ENCODE data around the gene AGBL5.

Gene AGBL5

DNA sequence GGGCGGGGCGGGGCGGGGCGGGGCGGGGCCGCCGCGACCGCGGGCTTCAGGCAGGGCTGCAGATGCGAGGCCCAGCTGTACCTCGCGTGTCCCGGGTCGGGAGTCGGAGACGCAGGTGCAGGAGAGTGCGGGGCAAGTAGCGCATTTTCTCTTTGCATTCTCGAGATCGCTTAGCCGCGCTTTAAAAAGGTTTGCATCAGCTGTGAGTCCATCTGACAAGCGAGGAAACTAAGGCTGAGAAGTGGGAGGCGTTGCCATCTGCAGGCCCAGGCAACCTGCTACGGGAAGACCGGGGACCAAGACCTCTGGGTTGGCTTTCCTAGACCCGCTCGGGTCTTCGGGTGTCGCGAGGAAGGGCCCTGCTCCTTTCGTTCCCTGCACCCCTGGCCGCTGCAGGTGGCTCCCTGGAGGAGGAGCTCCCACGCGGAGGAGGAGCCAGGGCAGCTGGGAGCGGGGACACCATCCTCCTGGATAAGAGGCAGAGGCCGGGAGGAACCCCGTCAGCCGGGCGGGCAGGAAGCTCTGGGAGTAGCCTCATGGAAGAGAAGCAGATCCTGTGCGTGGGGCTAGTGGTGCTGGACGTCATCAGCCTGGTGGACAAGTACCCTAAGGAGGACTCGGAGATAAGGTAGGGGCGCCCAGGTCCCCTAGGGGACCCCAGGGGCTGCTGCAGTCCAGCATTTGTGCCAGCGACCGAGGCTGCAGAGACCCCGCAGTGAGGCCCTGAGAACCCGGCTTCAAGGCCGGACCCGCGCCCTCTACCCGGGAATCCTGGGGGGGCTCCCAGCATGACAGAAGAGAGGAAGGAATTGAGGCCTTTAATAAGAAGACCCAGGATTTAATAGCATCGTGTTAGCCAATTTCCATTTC, 35.5 kb downstream of the AGBL5 start, which contains the start of gene KHK:
Gene KHK (plus strand): TSS at position 49 of the 870 bp plus-strand sequence. CDS start 488 bp downstream, at position 537.
- Histone ChIP-seq H3K36me3 (replicated peaks in 1 of 2; ENCODE audit: control insufficient read depth in 2 of 2, insufficient read depth in 2 of 2, low read length in 2 of 2) (no peaks in the 10 kb centered on the region), H3K4me3 (ENCODE audit: low read length in 2 of 2) (peak within 1 kb of the TSS; percentile 74 to 78), H3K27me3 (ENCODE audit: control insufficient read depth in 3 of 3, insufficient read depth in 3 of 3, low read depth in 1 of 3, low read length in 3 of 3) (peaks cover 0 to 6% (median 6%) of the 10 kb centered on the region in 3 experiments), H3K18ac (ENCODE audit: low read length) (peak within 1 kb of the TSS; percentile 96), H2BK5ac (ENCODE audit: low read length) (peak within 1 kb of the TSS; percentile 67), H3K79me1 (ENCODE audit: low read depth, low read length) (no peaks in the 10 kb centered on the region), H3K23ac (ENCODE audit: low read depth, low read length, poor library complexity) (peak within 1 kb of the TSS; percentile 89), H2AFZ (ENCODE audit: low read length) (peak within 1 kb of the TSS; percentile 95), H3K4me2 (ENCODE audit: insufficient read depth, low read length, poor library complexity, severe bottlenecking) (peak within 1 kb of the TSS; percentile 93), H4K8ac (ENCODE audit: low read depth, low read length) (no peak within 1 kb of the TSS), H3K27ac (replicated peaks; ENCODE audit: low read length) (no peak within 1 kb of the TSS), H3K9me3 (replicated peaks in 1 of 2; ENCODE audit: control insufficient read depth in 2 of 2, insufficient read depth in 1 of 2, low read depth in 1 of 2, low read length in 2 of 2) (no peaks in the 10 kb centered on the region), H3K14ac (ENCODE audit: low read length) (peak within 1 kb of the TSS; percentile 91), H3K4me1 (ENCODE audit: control insufficient read depth in 2 of 2, insufficient read depth in 1 of 2, low read depth in 1 of 2, low read length in 2 of 2) (peaks cover 3 to 13% of the 10 kb centered on the region in 2 donors), H2AK5ac (ENCODE audit: low read depth, low read length) (no peak within 1 kb of the TSS), H2BK120ac (ENCODE audit: low read depth, low read length) (no peak within 1 kb of the TSS), H4K91ac (ENCODE audit: low read depth, low read length, poor library complexity) (no peak within 1 kb of the TSS), H3K4ac (ENCODE audit: low read length) (no peak within 1 kb of the TSS), H3K9ac (ENCODE audit: low read depth, low read length, poor library complexity) (peak within 1 kb of the TSS; percentile 88), H2BK15ac (ENCODE audit: low read length) (peak within 1 kb of the TSS; percentile 61), H2BK12ac (ENCODE audit: low read length) (no peak within 1 kb of the TSS)
- no CpG with 5 or more reads among the region's 54 CpGs for WGBS, 2 donors (ENCODE audit: extremely low coverage in 2 of 2, insufficient read length in 2 of 2, insufficient replicate concordance in 1 of 2)
- DNase-seq (ENCODE audit: low spot score), result no peak

DNA sequence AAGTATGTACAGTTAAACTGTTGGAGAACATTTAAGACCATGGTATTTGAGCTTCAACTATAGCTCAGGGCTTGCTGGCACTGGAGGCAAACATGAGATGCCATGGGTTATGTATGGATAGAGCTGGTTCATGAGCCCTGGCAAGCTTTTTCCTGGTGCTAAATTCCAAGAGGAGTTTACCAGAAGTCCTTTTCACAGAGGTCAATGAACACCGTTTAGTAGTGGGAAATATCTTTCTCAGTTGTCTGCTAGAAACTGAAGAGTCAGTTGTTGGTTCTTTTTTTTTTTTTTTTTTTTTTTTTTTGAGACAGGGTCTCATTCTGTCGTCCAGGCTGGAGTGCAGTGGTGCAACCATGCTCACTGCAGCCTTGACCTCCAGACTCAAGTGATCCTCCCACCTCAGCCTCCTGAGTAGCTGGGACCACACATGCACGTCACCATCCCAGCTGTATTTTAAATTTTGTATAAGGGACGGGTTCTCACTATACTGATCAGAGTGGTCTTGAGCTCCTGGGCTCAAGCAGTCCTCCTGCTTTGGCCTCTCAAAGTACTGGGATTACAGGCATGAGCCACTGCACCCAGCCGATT, 36.4 kb downstream of the AGBL5 start:
- Histone ChIP-seq H3K4me3 (ENCODE audit: low read length in 2 of 2) (no peak overlapping the region), H2BK12ac (ENCODE audit: low read length) (no peak overlapping the region), H2BK15ac (ENCODE audit: low read length) (no peak overlapping the region), H3K79me1 (ENCODE audit: low read depth, low read length) (no peaks in the 10 kb centered on the region), H3K4ac (ENCODE audit: low read length) (no peak overlapping the region), H2BK5ac (ENCODE audit: low read length) (no peak overlapping the region), H4K91ac (ENCODE audit: low read depth, low read length, poor library complexity) (no peak overlapping the region), H3K27me3 (ENCODE audit: control insufficient read depth in 3 of 3, insufficient read depth in 3 of 3, low read depth in 1 of 3, low read length in 3 of 3) (peaks cover 0 to 6% (median 6%) of the 10 kb centered on the region in 3 experiments), H2AK5ac (ENCODE audit: low read depth, low read length) (no peak overlapping the region), H4K8ac (ENCODE audit: low read depth, low read length) (no peak overlapping the region), H2AFZ (ENCODE audit: low read length) (no peak overlapping the region), H3K14ac (ENCODE audit: low read length) (no peak overlapping the region), H3K4me1 (ENCODE audit: control insufficient read depth in 2 of 2, insufficient read depth in 1 of 2, low read depth in 1 of 2, low read length in 2 of 2) (peaks cover 3 to 8% of the 10 kb centered on the region in 2 donors), H3K27ac (replicated peaks; ENCODE audit: low read length) (no peak overlapping the region), H3K9ac (ENCODE audit: low read depth, low read length, poor library complexity) (no peak overlapping the region), H3K36me3 (replicated peaks in 1 of 2; ENCODE audit: control insufficient read depth in 2 of 2, insufficient read depth in 2 of 2, low read length in 2 of 2) (no peaks in the 10 kb centered on the region), H3K18ac (ENCODE audit: low read length) (no peak overlapping the region), H3K9me3 (replicated peaks in 1 of 2; ENCODE audit: control insufficient read depth in 2 of 2, insufficient read depth in 1 of 2, low read depth in 1 of 2, low read length in 2 of 2) (no peaks in the 10 kb centered on the region), H2BK120ac (ENCODE audit: low read depth, low read length) (no peak overlapping the region), H3K23ac (ENCODE audit: low read depth, low read length, poor library complexity) (no peak overlapping the region), H3K4me2 (ENCODE audit: insufficient read depth, low read length, poor library complexity, severe bottlenecking) (no peak overlapping the region)
- DNase-seq (ENCODE audit: low spot score), result no peak
- no CpG with 5 or more reads among the region's 5 CpGs for WGBS, 2 donors (ENCODE audit: extremely low coverage in 2 of 2, insufficient read length in 2 of 2, insufficient replicate concordance in 1 of 2)

DNA sequence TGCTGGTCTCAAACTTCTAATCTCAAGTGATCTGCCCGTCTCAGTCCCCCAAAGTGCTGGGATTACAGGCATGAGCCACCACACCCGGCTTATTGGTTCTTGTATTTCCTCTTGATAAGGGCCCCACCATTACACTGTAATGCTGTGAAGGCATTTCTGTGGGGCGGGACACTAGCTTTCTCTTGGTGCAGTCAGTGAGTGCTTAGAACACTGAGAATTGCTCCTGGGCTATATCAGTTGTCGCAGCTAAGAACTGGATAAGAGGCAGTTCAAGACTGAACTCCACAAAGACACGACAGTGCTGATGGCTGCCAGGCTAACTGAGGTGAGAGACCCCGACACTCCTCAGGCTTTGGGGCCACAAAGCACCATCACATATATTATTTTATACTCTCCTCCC, 37.2 kb downstream of the AGBL5 start:
- no peak overlapping the region for H2AFZ ChIP-seq (ENCODE audit: low read length)
- no peak overlapping the region for H3K18ac ChIP-seq (ENCODE audit: low read length)
- H3K9me3 ChIP-seq (replicated peaks in 1 of 2; ENCODE audit: control insufficient read depth in 2 of 2, insufficient read depth in 1 of 2, low read depth in 1 of 2, low read length in 2 of 2), result no peaks in the 10 kb centered on the region
- no peak overlapping the region for H3K27ac ChIP-seq (replicated peaks; ENCODE audit: low read length)
- H3K14ac ChIP-seq (ENCODE audit: low read length), result no peak overlapping the region
- no peak overlapping the region for H3K23ac ChIP-seq (ENCODE audit: low read depth, low read length, poor library complexity)
- no peak overlapping the region for H2BK15ac ChIP-seq (ENCODE audit: low read length)
- WGBS, 2 donors (ENCODE audit: extremely low coverage in 2 of 2, insufficient read length in 2 of 2, insufficient replicate concordance in 1 of 2), result no CpG with 5 or more reads among the region's 6 CpGs
- no peak overlapping the region for H2BK5ac ChIP-seq (ENCODE audit: low read length)
- H2BK12ac ChIP-seq (ENCODE audit: low read length), result no peak overlapping the region
- peaks cover 0 to 6% (median 6%) of the 10 kb centered on the region in 3 experiments for H3K27me3 ChIP-seq (ENCODE audit: control insufficient read depth in 3 of 3, insufficient read depth in 3 of 3, low read depth in 1 of 3, low read length in 3 of 3)
- no peak overlapping the region for H3K4me2 ChIP-seq (ENCODE audit: insufficient read depth, low read length, poor library complexity, severe bottlenecking)
- no peak overlapping the region for H2BK120ac ChIP-seq (ENCODE audit: low read depth, low read length)
- H3K4ac ChIP-seq (ENCODE audit: low read length), result no peak overlapping the region
- H2AK5ac ChIP-seq (ENCODE audit: low read depth, low read length), result no peak overlapping the region
- peaks cover 3 to 7% of the 10 kb centered on the region in 2 donors for H3K4me1 ChIP-seq (ENCODE audit: control insufficient read depth in 2 of 2, insufficient read depth in 1 of 2, low read depth in 1 of 2, low read length in 2 of 2)
- H3K36me3 ChIP-seq (replicated peaks in 1 of 2; ENCODE audit: control insufficient read depth in 2 of 2, insufficient read depth in 2 of 2, low read length in 2 of 2), result no peaks in the 10 kb centered on the region
- no peak overlapping the region for H4K8ac ChIP-seq (ENCODE audit: low read depth, low read length)
- no peak overlapping the region for H3K9ac ChIP-seq (ENCODE audit: low read depth, low read length, poor library complexity)
- no peak for DNase-seq (ENCODE audit: low spot score)
- H3K4me3 ChIP-seq (ENCODE audit: low read length in 2 of 2), result no peak overlapping the region
- no peaks in the 10 kb centered on the region for H3K79me1 ChIP-seq (ENCODE audit: low read depth, low read length)
- H4K91ac ChIP-seq (ENCODE audit: low read depth, low read length, poor library complexity), result no peak overlapping the region

All from neuronal stem cell (in vitro differentiated cells).